AG04449 (cell line): Measurements from ENCODE around the gene PRRT1.

ENCODE experiments used
- CTCF ChIA-PET: fragments of 350-600 bp; formaldehyde crosslinking; extraction: SDS; loops from one replicate; lab custom pipeline; 2021; ENCODE audit warnings: antibody characterized with exemption; lab: Yijun Ruan, JAX
- POLR2A ChIA-PET: fragments of 400-600, 350-600 bp; formaldehyde crosslinking; extraction: SDS; loops from one replicate; lab custom pipeline; 2020; ENCODE audit warnings: antibody characterized with exemption, inconsistent platforms; lab: Yijun Ruan, JAX
- DNase-seq: peaks from one replicate; pipeline ENCODE4 v3.0.0-alpha.2; 2010; ENCODE audit warnings: low read depth, low spot score
- H3K4me3 ChIP-seq: 2 replicates; pipeline ENCODE4 v1.5.1; 2011; ENCODE audit warnings: low read depth, mild to moderate bottlenecking, control low read depth, low read length
- CTCF ChIP-seq: IDR thresholded peaks from one replicate; pipeline ENCODE4 v1.5.1; 2011; ENCODE audit warnings: mild to moderate bottlenecking, moderate library complexity, low read length, control low read depth, inconsistent platforms; ENCODE audit not compliant: insufficient read depth; ENCODE audit errors: missing control alignments

The PRRT1 gene

DNA sequence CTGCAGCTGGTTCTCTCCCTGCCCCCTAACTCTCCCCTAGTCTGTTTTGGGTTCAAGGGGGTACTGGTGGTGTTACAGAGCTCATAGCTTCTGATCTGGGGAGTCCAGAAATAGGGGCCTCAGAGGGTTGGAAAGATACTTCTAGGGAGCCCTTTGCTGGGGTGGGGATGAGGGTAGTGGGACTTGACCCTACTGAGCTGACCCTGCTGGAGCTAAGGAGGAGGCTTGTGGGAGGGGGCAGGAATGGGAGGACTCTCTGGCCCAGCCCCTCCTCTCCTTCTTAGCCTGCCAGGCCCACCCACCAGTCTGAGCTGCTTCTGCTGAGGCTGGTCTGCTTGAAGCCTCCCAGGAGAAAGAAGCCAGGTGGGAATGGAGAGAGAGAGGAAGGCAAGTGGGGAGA lies 12.6 kb upstream of the PRRT1 start, which contains the start of gene EGFL8:
Gene EGFL8, plus strand, starts transcription at position 301 of the 400 bp plus-strand sequence. CDS start 1,571 bp downstream, outside the sequence.
- no peak for TF ChIP-seq CTCF
- no peak within 1 kb of the TSS for H3K4me3 ChIP-seq
- CTCF ChIA-PET: interaction anchor here (1.5 to 3.4 kb wide), 3 partner anchors 9 to 50 kb away, joined by 5 to 24 read pairs (median 7); no protein-coding TSS in a partner anchor
- POLR2A ChIA-PET: interaction anchor here (0.7 to 1.8 kb wide), 2 partner anchors 12 to 193 kb away, joined by 3 to 4 read pairs; partner anchors contain the start of gene DXO
- DNase-seq: no peak

DNA sequence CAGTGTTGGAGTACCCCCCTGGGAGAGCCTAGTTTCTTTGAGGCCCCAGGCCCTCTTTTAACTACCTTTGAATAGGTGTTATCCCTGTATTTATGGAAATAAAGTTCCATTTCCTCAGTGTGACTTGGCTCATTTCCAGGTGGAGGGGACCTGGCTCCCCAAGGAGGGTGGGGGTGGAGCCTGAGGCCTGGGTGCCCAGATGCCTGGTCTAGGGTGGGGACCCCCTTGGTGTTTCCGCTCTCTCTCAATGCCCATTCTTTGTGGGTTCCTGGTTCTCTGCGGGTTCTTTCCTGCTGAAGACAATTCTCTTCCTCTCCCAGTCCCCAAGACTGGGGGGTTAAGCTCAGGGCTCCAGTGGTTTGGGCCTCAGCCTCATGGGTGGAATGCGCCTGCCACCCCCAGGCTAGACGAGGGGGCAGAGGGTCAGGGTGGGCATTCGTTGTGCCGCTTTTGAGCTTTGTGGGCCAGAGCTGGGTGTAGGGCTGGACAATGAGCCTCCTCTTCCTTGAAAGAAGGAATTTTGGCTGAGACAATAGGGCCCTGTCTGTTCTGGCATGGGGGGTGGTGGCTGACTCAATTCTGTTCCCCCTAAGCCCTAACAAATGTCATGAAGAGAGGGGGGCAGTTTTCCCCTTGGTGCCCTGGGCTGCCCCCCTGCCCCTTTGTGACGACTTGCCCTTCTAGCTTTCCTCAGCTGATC lies 12.0 kb upstream of the PRRT1 start:
- ChIA-PET POLR2A (interaction anchor here (0.7 to 1.8 kb wide), 2 partner anchors 11 to 192 kb away, joined by 3 to 4 read pairs; partner anchors contain the start of gene DXO), CTCF (interaction anchor here (1.5 to 3.4 kb wide), 3 partner anchors 9 to 50 kb away, joined by 5 to 24 read pairs (median 7); no protein-coding TSS in a partner anchor)
- TF ChIP-seq CTCF: no peak
- no peak for DNase-seq
- H3K4me3 ChIP-seq: no peak overlapping the region

DNA sequence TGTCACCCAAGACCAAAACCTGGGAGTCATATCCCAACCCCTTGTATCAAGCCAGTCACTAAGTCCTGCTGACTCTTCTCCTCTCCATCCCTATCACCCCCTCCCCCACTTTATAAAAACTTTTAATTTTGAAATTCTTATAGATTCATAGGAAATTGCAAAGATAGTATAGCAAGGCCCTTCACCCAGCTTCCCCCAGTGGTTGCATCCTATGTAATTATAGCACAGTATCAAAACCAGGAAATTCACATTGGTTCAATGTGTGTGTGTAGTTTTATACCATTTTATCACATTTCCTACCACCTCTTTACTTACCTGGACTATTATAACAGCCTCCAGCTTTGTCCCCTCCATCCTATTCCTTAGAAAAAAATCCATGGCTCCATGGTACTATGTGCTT lies 6.3 kb upstream of the PRRT1 start:
- no peak for TF ChIP-seq CTCF
- ChIA-PET POLR2A (no interaction called here), CTCF (interaction anchor here (0.9 to 1.9 kb wide), 3 partner anchors 38 to 41 kb away, joined by 3 to 5 read pairs (median 3); no protein-coding TSS in a partner anchor)
- no peak overlapping the region for H3K4me3 ChIP-seq
- no peak for DNase-seq

DNA sequence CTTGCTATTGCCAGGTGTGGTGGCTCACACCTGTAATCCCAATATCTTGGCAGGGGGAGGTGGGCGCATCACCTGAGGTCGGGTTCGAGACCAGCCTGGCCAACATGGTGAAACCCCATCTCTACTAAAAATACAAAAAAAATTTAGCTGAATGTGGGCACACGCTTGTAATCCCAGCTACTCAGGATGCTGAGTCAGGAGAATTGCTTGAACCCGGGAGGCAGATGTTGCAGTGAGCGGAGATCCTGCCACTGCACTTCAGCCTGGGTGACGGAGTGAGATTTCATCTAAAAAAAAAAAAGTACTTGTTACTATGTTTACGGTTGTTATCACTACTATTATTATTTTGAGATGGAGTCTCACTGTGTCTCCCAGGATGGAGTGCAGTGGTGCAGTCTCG lies 5.2 kb upstream of the PRRT1 start:
- DNase-seq: no peak
- POLR2A ChIA-PET: no interaction called here
- CTCF ChIA-PET: interaction anchor here (0.7 kb wide), 1 partner anchor 38 kb away, joined by 3 read pairs; no protein-coding TSS in a partner anchor
- no peak for TF ChIP-seq CTCF
- no peak overlapping the region for H3K4me3 ChIP-seq

- TF ChIP-seq CTCF: peak; percentile 76
- no peak for DNase-seq
- peak overlapping the region; percentile 90 for H3K4me3 ChIP-seq
- CTCF ChIA-PET: interaction anchor here (0.8 to 1.3 kb wide), 9 partner anchors 10 to 108 kb away, joined by 3 to 32 read pairs (median 5); partner anchors contain the start of gene EGFL8
- POLR2A ChIA-PET: no interaction called here
Observed at GRCh38 chr6:32154514-32155161, 2.9 kb upstream of the PRRT1 start.
